Activated T-helper 1 cell treated with anti-CD3 and anti-CD28 coated beads, Interleukin-12 subunit alpha, Interleukin-12 subunit beta, Interleukin-2, Interleukin-4 antibody, amounts not matched to agents 30 ng/mL and 10 ng/mL and 1 ng/mL, durations not matched to agents 14 hours and 24 hours and 36 hours (primary cell): Measurements from ENCODE around the gene CACNA1B. TPM values are rescaled to one million over a fixed set of nuclear protein-coding genes. Genes with fewer than 3 reads are reported as not detected.
"Not testable (repeated sequence)": the region's sequence is repeated elsewhere in the genome, so short reads cannot be mapped to it uniquely, and the experiment has no call there.

Source experiments
- DNase-seq: peaks from one replicate; pipeline ENCODE4 v3.0.0; 2021; ENCODE audit warnings: low spot score
- H3K27ac Mint-ChIP-seq: one replicate; pipeline ENCODE4 v1.8.0; 2021; ENCODE audit warnings: mild to moderate bottlenecking, mixed read lengths
- H3K27me3 Mint-ChIP-seq: one replicate; pipeline ENCODE4 v1.8.0; 2022; ENCODE audit warnings: mild to moderate bottlenecking, moderate library complexity, mixed read lengths; ENCODE audit not compliant: insufficient read depth
- H3K36me3 Mint-ChIP-seq: one replicate; pipeline ENCODE4 v1.8.0; 2021; ENCODE audit warnings: low read depth, mixed read lengths
- H3K4me1 Mint-ChIP-seq: one replicate; pipeline ENCODE4 v1.8.0; 2021; ENCODE audit warnings: low read depth, mixed read lengths
- H3K4me3 Mint-ChIP-seq: one replicate; pipeline ENCODE4 v1.8.0; 2021; ENCODE audit warnings: mild to moderate bottlenecking, moderate library complexity, mixed read lengths
- H3K9me3 Mint-ChIP-seq: one replicate; pipeline ENCODE4 v1.8.0; 2021; ENCODE audit warnings: mixed read lengths
- intact Hi-C: fragments of 100-400 bp; cut with micrococcal nuclease; formaldehyde crosslinking; loops from one replicate; pipeline ENCODE4 v1.15.1; 2024
- total RNA-seq: library from RNA; stranded (reverse); gene quantifications from 2 replicates; pipeline ENCODE4 v1.2.3, GENCODE V29; 2022

Gene CACNA1B
- total RNA-seq, 1 donor from 2014 or later = not detected

DNA sequence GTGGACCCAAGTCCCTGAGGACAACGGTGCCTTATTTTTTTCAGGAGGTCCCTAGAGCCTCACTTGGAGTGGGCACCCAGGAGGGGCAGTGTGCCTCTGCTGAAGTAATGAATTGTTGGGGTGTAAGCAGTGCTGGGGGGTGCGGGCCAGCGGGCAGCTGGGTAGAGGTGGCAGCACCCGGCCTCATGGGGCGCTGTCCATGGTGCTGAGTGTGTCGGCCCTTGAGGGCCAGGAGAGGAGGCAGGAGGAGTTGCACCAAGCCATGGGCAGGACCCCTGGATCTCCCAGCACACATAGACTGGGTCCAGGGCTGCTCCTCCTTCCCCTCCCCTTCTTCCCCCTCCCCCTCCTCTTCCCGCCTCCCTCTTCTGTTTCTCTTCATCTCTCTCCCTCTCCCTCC is 7.0 kb downstream of the CACNA1B start:
- H3K4me1 Mint-ChIP-seq, H3K4me3 Mint-ChIP-seq, H3K27ac Mint-ChIP-seq, H3K27me3 Mint-ChIP-seq, intact Hi-C loops, DNase-seq, H3K9me3 Mint-ChIP-seq, H3K36me3 Mint-ChIP-seq: not testable (repeated sequence)

DNA sequence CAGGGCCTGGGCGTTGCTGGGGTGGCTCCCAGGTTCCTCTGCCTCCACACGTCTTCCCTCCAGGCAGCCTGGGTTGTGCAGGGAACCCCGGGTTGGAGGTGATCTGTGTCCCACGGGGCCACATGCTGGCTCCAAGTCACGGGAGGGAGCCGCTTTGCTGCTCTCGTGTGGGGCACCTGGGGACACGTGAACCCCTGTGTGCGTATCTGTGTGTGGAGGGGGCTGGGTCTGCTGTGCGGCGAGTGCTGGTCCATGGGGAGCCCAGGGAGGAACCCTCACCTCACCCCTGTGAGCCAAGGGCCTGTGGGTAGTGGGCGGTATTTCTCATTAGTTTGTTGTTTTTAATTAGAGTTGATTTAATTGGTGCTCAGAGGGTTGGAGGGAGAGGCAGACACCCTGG is 7.5 kb downstream of the CACNA1B start:
- H3K4me1 Mint-ChIP-seq, H3K36me3 Mint-ChIP-seq, H3K4me3 Mint-ChIP-seq, H3K27ac Mint-ChIP-seq, DNase-seq, H3K9me3 Mint-ChIP-seq, H3K27me3 Mint-ChIP-seq, intact Hi-C loops: not testable (repeated sequence)

DNA sequence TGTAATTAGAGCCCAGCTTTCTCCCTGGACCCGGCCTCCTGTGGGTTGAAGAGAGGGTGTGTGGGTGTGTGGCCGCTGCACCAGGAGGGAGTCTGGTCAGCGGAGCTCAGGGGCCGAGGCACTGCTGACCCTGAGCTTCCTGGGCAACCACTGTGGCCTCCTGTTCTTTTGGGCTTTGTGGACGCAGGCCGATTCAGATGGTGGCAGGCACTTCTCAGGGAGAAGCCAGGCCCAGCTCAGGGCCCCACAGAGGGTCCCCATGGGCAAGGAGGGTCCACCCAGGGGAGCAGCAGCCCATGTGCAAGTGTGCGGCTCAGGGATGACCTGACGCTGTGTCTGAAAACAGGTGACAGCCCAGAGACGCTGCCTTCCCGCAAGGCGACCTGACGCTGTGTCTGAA is 11.0 kb downstream of the CACNA1B start:
- H3K27ac Mint-ChIP-seq, H3K4me1 Mint-ChIP-seq, H3K9me3 Mint-ChIP-seq, H3K27me3 Mint-ChIP-seq, H3K4me3 Mint-ChIP-seq, DNase-seq, intact Hi-C loops, H3K36me3 Mint-ChIP-seq: not testable (repeated sequence)

DNA sequence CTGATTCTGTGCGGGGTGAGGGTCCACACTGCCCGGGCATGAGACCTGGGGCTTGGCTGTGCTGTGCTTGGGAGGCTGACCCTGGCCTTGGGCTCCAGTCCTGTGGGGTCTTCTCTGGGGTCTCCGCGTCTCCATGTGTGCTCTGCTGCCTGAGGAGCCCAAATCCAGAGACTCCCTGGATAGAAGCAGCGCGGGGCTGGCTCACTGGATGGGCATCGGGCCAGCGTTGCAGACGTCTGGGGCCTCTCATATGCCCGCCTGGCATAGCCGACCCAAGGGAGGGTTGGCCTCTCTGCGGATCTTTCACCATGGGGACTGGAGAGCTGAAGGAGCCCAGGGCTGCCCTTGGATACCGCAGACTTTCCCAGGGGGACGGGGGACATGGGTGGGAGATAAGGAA is 12.4 kb downstream of the CACNA1B start:
- H3K27me3 Mint-ChIP-seq, H3K36me3 Mint-ChIP-seq, intact Hi-C loops, H3K9me3 Mint-ChIP-seq, DNase-seq, H3K27ac Mint-ChIP-seq, H3K4me1 Mint-ChIP-seq, H3K4me3 Mint-ChIP-seq: not testable (repeated sequence)

DNA sequence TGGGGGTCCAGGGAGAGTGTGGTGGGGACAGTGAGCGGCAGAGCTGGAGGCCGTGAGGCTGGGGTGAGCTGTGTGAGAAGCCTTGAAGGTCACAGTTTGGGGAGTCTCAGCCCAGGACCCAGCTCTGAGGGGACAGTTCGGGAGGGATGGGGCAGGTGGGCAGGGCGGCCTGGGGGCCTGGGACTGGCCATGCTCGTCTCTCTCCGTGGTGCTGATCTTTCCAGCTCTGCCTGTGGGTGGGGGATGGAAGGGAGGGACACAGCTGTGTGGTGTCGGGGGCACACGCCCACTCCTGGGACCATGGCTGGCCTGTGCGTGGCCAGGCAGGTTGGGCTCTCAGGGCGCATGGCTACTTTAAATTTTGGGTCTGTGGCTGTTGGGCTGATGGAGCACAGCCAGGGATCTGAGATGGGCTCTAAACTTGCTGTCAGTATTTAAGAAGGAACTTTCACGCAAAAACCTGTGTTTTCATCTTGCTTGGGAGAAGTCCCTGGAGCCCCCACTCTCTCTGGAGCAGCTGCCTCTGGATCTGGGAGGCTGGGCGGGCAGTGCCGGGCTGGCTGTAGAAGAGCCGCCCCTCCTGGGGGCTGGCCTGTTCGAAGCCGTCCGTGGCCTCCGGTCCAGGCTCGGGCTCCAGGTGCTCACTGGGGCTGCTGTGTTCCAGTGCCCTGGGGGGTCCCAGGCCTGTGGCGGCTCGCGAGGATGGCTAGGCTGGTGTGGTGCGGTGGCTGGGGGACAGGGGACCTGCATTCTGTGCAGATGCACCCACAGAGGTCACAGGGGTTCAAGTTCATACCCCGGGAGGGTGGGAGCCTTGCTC is 13.4 kb downstream of the CACNA1B start:
- H3K27me3 Mint-ChIP-seq, H3K36me3 Mint-ChIP-seq, H3K27ac Mint-ChIP-seq, intact Hi-C loops, H3K4me3 Mint-ChIP-seq, H3K9me3 Mint-ChIP-seq, DNase-seq, H3K4me1 Mint-ChIP-seq: not testable (repeated sequence)

DNA sequence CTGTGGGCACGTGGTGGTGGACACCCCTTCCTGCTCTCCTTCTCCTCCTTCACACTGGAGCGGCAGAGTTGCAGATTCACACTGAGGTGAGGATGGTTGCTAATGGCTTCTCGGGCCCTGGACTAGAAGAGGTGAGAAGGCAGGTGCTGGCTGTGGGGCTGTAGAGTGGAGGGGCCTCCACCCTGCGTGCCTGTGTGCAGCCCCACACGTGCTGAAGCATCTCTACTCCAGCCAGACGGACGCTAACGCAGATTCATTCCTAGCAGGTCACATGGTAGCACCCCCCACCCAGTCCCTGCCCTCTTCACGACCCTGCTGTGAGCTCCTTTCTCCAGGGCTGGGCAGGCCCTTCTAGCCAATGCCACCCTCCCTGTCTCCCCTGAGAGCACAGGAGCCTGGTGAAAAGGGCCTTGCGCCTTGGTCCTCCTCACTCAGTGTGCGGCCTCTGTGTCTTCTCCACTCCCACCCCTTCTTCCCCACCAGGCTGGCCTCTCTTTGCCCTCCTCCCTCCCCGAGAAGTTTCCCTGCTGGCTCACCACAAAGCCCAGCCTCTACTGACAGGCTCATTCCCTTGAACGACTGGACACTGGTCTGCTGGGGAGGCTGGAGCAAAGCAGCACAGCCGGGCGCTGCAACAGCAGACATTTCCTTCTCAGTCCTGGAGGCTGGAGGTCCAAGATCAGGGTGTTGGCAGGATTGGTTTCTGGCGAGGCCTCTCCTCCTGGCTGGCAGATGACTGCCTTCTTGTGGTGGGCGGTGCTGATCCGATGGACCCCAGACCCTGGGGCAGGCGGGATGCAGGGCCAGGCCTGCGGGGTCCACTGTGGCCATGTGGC is 14.2 kb downstream of the CACNA1B start:
- intact Hi-C loops = no loop called here
- H3K4me1 Mint-ChIP-seq = no peaks in the 10 kb centered on the region
- no peaks in the 10 kb centered on the region for H3K9me3 Mint-ChIP-seq
- H3K27ac Mint-ChIP-seq = no peak overlapping the region
- no peaks in the 10 kb centered on the region for H3K36me3 Mint-ChIP-seq
- no peak overlapping the region for H3K4me3 Mint-ChIP-seq
- no peak for DNase-seq
- no peaks in the 10 kb centered on the region for H3K27me3 Mint-ChIP-seq

DNA sequence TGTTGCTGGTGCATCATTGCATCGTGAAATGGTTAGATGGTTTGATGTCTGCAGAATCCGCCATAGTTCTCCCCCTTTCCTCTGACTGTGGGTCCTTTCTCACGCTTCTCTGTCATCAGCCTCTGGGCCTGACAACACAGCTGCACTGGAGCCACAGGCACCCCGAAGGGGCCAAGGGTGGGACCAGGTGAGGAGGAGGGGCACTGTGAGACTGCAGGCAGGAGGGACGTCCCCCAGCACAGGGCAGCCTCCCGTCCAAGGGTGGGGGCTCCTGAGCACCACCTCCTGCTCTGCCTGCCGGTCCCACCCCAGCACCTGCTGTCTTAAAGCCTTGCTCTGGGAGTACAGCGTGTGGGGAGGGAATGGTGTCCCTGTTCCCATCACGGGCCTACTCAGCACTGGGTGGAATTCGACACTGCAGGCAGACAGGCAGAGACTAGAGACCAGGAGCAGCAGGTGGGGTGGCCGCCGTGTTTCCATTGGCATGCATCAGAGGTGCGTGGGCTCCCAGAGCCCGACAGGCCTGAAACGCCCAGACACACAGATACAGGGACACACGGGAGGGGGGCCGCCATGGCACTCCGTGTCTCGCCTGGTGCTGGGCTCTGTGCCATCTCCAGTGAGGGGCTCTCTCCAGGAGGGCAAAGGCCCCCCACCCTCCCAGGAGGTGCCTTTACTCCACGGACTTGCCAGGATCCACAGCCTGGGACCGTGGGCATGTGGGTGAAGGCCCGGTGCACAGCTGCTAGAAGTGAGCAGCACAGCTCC is 15.0 kb downstream of the CACNA1B start:
- Mint-ChIP-seq H3K4me1 (no peaks in the 10 kb centered on the region), H3K4me3 (no peak overlapping the region), H3K27me3 (no peaks in the 10 kb centered on the region), H3K27ac (no peak overlapping the region), H3K9me3 (no peaks in the 10 kb centered on the region), H3K36me3 (no peaks in the 10 kb centered on the region)
- intact Hi-C loops = no loop called here
- DNase-seq = no peak

DNA sequence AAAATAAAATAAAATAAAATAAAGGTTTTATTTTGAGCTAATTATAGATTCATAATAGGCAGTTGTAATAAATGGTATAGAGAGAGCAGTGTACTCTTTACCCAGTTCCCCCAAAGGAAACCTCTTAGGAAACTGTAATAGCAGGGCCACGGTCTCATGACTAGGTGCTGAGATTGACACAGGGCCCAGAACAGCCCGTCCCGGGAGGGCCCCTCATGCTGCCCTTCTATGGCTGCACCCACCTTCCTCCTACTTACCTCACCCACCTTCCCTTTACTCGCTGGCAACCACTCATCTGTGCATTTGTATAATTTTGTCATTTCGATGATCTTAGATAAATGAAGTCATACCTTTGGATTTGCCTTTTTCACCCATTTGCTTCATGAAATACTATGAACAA is 16.1 kb downstream of the CACNA1B start:
- H3K36me3 Mint-ChIP-seq = no peaks in the 10 kb centered on the region
- no peaks in the 10 kb centered on the region for H3K9me3 Mint-ChIP-seq

DNA sequence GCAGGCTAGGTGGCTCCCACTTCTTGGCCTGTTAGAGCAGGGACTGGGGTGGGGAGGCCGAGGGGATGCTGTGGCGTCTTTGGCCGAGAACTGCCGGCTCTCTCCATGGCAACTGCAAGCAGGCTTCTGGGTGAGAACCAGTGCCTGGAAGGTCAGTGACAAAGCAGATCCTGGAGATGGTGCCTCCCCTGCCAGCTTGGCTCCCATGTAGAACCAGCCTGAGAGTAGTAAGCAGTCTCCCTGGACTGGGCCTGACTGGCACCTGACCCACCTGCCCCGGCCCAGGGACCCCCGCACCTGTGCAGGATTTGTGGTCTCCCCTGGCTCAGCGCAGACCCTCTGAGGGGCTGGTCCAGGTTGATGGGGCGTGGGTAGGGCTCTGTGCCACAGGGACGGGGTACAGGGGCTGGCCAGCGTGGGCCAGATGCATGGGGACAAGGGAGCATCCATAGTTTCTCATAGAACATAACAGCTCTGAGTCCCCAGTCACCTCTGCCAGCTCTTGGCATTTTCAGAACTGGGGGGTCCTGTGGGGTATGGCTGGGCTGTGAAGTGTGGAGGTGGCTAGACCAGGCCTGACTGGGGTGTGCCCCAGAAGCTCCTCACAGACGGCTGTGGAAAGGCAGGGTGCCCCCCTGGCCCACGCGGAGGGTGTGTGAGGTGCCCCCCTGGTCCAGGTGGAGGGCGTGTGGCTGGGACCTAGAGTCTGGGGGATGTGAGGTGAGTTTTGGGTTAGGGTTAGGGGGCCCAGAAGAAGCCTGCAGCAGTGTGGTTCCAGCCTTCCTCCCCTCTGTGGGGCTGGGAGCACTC is 22.2 kb downstream of the CACNA1B start:
- intact Hi-C loops = no loop called here
- no peak for DNase-seq

More for the DNA sequence above, 16.1 kb downstream of the CACNA1B start:
- Mint-ChIP-seq H3K4me3 (no peak overlapping the region), H3K4me1 (no peaks in the 10 kb centered on the region), H3K27me3 (no peaks in the 10 kb centered on the region), H3K27ac (no peak overlapping the region)
- DNase-seq = no peak
- intact Hi-C loops = no loop called here

DNA sequence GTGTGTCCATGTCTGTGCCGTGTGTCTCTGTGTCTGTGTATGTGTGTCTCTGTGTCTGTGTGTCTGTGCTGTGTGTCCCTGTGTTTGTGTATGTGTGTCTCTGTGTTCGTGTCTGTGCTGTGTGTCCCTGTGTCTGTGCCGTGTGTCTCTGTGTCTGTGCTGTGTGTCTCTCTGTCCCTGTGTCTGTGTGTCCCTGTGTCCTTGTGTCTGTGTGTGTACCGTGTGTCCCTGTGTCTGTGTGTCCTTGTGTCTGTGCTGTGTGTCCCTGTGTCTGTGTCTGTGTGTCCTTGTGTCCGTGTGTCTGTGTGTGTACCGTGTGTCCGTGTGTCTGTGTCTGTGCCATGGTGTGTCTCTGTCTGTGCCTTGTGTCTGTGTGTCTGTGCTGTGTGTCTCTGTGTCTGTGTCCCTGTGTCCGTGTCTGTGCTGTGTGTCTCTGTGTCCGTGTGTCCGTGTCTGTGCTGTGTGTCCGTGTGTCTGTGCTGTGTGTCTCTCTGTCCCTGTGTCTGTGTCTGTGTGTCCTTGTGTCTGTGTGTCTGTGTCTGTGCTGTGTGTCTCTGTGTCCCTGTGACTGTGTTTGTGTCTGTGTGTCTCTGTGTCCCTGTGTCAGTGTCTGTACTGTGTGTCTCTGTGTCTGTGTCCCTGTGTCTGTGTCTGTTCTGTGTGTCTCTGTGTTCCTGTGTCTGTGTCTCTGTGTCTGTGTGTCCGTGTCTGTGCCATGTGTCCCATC is 23.2 kb downstream of the CACNA1B start:
- Mint-ChIP-seq H3K4me1 (no peaks in the 10 kb centered on the region), H3K27ac (no peak overlapping the region), H3K4me3 (no peak overlapping the region), H3K27me3 (peaks cover 4% of the 10 kb centered on the region), H3K36me3 (no peaks in the 10 kb centered on the region), H3K9me3 (no peaks in the 10 kb centered on the region)
- no peak for DNase-seq
- intact Hi-C loops = no loop called here

More for the DNA sequence above, 22.2 kb downstream of the CACNA1B start:
- Mint-ChIP-seq H3K4me3 (no peak overlapping the region), H3K4me1 (no peaks in the 10 kb centered on the region), H3K27me3 (peaks cover 4% of the 10 kb centered on the region), H3K27ac (no peak overlapping the region), H3K9me3 (no peaks in the 10 kb centered on the region), H3K36me3 (no peaks in the 10 kb centered on the region)

DNA sequence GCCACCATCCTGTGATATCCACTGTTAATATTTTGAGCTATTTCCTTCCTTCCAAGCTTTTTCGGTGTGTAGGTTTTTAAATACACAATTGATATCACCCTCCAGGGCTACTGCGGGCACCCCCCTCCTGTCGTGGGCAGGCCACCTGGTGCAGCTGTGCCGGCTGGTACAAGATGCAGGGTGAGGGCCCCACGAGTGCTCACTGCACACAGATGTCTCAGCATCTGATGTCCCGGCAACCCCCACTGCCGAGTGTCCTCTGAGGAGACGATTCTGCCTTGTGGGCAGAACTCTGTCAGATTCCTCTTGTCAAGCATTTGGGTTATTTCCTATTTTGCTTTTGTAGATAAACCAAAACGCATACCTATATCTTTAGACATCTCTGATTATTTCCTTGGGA is 25.1 kb downstream of the CACNA1B start:
- intact Hi-C loops = no loop called here
- no peak for DNase-seq
- Mint-ChIP-seq H3K27ac (no peak overlapping the region), H3K4me3 (no peak overlapping the region), H3K27me3 (peaks cover 4% of the 10 kb centered on the region), H3K36me3 (no peaks in the 10 kb centered on the region), H3K4me1 (no peaks in the 10 kb centered on the region), H3K9me3 (no peaks in the 10 kb centered on the region)

DNA sequence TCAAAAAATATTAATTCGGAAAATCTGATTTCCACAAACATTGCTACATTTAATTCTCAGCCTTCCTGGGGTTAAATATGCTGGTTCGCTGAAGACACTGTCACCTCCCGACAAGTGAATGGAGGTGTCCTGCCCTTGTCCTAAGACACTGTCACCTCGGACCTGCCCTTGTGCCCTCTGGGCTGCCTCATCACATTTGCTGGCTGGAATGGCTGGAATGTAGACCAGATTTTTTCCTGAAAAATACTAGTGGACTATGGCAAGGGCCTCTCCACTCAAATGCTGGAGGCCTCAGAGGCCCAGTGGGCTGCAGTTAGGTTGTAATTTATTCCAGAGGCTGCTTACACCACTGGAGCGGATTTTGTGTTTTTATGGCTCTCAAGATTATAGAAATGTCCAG is 28.2 kb downstream of the CACNA1B start:
- no peaks in the 10 kb centered on the region for H3K36me3 Mint-ChIP-seq
- DNase-seq = no peak
- peaks cover 4% of the 10 kb centered on the region for H3K27me3 Mint-ChIP-seq
- H3K4me3 Mint-ChIP-seq = no peak overlapping the region
- no peaks in the 10 kb centered on the region for H3K9me3 Mint-ChIP-seq
- no peaks in the 10 kb centered on the region for H3K4me1 Mint-ChIP-seq
- no peak overlapping the region for H3K27ac Mint-ChIP-seq
- intact Hi-C loops = no loop called here
